HG02840 (cell line): ENCODE measurements around the gene SIX5.
"Not testable (repeated sequence)": the region's sequence is repeated elsewhere in the genome, so short reads cannot be mapped to it uniquely, and the experiment has no call there.

Experiments used
- ATAC-seq: cut with Tn5 transposase; IDR thresholded peaks from one replicate; pipeline ENCODE4 v1.9.1; 2021; ENCODE audit warnings: mild to moderate bottlenecking, moderate library complexity, moderate number of reproducible peaks; ENCODE audit not compliant: unreplicated experiment, low FRiP score

The SIX5 gene

DNA sequence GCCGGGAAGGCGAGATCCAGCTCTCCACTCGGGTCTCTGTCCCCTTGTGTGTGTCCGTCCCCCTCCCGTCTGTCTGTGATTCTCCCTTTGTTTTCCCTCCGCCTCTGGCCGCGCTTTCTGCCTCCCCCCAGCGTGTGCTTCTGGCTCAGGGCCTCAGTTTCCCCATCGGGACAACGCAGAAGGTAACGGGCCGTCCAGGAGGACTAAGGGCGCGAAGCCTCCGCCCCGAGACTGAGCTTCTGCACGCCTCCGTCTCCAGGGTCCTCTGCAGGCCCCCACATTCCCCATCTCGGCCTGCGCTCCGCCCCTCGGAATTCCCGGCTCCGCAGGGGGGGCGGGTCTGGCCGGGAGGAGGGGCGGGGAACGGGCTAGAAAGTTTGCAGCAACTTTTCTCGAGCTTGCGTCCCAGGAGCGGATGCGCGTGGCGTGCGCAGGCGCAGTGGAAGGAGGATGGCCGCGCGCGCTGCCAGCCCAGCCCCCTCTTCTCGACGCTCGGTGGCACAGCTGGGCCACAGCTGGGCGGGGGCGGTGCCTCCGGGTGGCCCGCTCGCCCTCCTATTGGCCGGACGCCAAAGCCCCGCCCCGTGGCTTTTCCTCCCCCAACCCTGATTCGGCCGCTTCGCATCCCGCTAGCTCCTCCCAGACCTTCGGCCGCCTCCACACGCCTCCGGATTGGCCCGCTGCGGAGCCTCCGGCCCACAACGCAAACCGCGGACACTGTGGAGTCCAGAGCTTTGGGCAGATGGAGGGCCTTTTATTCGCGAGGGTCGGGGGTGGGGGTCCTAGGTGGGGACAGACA, at the start of gene SIX5:
Gene SIX5 (minus strand): TSS at position 269 of the 799 bp plus-strand sequence. CDS start 408 bp downstream, outside the sequence.
- peak; percentile 46 for ATAC-seq

DNA sequence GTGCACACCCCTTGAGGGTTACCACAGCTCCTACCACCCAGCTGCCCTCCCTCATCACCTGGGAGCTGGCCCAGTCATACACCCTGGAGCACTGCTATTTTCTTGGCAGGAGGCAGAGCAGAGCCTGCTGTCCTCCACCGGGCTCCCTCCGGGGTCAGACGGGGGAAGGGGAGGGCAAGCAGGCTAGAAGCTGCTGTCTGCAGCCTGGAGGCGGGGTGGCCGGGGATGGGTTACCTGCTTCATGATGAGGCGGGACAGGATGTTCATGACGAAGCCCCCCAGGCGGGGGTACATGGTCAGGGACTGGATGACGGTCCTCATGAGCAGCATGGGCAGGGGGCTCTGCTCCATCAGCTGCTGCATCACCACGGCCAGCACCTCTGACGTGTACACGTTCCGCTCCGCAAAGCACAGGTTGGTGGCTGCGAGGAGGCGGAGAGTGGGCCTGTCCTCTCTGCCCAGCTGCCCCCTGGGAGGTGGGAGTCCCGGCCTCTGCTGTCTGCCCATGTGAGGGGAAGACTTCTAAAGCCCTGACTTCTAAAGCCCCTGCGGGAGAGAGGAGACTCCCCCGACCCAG, 48.8 kb upstream of the SIX5 start:
- no peak for ATAC-seq

DNA sequence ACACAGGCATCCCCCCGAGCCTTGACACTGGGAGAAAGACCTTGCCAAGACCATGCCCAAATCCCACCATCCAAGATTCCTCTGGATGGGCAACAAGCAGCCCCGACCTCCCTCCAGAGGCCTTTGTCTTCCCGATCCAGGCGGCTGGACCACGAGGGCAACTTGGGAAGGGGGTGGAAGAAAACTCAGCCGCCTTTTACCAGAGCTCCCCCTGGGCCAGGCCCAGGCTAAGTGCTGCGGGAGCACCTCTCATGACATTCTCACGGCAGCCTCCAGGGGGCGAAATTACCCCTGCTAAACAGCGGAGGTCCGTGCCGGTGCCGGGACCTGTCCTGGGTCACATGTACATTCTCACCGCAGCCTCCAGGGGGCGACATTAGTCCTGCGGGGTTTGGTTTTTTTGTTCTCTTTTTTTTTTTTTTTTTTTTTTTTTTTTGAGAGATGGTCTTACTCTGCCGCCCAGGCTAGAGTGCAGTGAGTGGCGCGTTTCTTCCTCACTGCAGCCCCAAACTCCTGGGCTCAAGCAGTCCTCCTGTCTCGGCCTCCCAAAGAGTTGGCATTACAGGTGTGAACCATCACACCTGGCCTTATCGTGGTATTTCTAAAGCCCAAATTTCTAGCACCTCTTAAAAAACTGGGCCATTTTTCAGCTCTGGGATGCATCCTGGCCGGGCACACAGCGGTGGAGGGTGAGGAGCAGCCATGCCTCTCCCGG, 48.1 kb upstream of the SIX5 start:
- ATAC-seq: peak; percentile 88

DNA sequence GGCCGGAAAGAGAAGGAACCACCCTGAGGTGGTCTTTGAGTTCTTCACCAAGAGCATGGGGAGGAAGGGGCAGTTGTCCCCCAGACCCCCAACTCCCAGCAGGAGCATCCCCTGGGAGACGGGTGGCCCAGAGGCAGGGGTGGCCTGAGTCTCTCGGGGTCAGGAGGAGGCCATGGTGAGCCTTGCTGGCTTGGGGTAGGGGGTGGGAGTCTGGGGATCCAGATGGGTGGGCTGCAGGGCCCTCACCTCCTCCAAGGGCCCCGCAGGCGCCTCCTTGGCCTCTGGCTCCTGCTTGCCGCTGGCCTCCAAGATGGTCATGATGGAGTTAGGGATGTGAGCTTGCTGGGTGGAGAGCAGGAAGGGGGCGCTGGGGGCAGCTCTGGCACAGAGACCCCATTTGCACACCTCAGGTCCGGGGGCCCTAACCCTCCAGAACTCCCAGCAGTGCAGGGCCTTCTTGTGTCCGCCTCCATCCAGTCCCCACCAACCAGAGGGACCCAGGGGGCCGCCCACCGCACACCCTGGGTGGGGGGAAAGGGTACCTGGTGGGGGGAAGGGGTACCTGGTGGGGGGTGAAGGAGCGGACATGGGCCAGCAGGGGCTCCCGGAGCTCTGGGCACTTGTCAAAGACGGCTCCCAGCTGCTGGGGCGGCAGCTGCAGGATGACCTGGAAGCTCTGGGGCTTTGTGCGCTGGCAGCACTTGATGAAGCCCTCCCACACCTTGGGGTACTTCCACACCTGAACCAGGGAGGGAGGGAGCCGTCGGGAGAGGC, 47.4 kb upstream of the SIX5 start:
- no peak for ATAC-seq

DNA sequence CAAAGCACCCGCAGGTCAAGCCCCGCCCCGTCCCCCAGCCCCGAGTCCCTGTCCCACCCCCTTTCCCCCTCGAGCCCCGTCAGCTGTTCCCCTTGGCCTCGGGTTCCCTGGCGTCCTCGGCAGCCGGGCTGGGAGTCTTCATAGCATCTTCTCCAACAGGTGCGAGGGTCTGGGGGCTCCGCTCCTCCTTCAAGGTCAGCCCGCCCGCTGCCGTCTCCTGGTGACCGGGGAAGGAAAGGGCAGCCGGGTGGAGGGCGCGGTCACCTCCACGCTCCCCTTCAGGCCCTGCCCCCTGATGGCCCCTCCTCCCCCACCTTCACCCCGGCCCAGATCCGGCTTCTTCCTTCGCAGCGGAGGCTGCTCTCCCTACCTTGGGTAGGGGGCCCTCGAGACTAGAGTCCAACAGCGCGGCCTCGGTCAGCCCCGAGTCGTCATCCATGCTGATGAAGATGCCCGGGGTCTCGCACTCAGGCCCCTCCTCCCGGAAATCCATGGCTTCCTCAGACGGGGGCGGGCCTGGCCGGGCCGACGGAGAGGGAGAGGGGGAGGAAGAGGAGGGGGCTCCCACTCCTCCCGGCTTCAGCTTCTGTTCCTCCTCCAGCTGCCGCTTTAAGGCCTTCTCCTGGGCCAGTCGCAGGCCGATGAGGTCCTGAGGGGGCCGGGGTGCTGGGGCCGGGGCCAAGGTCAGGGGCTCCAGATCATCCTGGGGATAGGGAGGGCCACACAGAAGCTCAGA, 46.6 kb upstream of the SIX5 start:
- ATAC-seq: no peak

DNA sequence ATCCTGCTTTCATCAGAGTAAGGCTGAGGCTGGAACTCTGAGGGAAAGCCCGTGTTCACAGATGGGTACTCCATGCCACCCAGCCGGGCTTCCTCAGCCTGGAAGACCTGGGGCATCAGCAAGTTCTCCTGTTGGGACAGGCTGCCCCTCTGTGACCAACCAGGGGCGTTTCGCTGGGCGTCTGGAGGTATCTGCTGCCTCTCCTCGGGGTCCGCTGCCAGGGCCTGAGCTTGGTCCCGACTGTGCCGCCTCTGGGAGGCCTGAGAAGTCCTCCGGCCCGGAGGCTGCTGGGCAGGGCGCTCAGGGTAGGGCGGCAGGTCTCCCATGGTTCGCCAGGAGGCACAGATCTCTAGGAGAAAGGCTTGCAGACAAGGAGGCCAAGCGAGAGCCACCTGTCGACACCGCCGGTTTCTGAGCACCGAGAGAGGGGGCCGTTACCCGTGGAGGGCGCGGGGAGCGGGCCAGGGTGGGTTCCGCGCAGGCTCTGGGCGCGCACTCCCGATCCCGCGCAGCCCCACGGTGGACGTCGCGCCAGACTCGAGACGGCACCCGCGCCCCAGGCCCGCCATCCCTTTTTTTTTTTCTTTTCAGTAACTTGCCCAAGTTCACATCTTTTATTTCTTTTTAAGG, 45.9 kb upstream of the SIX5 start, which contains the start of gene RSPH6A:
Gene RSPH6A (minus strand): TSS at position 458 of the 630 bp plus-strand sequence. CDS start 132 bp downstream, at position 326.
- ATAC-seq: no peak

DNA sequence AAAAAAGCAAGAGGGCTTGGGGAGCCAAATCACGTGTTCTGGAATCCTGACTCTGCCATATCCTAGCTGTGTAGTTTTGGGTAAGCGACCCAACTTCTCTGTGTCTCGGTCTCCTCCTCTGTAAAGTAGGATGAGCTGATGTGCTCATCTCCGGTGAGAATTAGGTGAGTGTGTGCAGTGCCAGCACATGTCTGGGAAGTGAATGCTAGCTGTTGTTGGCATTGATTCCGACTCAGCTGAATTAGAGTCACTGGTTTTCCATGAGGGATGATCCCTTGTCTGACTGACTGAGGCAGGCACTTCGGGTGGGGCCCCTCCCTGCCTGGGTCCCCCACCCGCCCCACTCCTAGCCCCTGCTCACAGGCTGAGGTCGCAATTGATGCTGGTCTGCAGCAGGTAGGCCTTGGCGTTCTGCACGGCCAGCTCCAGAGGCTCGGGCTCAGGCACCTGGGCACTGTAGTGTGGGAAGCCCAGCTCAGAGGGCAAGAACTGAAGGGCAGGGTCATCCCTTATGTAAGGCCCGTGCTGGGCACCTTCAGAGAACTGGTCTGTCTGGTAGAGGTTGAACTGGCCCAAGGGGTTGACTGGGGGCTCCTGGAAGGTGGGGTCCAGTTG, 45.2 kb upstream of the SIX5 start:
- no peak for ATAC-seq

DNA sequence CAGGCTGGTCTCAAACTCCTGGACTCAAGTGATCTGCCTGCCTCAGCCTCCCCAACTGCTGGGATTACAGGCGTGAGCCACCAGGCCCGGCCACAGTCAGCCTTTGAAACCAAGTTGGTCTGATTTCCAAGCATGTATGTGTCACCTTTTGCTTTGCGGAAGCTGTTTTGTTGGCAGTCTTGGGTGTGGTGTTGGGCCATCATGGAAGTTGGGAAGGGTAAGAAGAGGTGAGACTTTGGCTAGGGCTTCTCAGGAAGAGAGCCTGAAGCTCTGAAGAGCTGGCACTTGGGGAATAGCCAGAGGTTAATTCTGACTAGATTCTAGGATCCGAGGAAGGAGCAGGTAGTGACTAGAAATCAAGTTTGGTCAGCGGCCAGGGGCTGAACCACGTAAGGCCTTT, 43.2 kb upstream of the SIX5 start:
- no peak for ATAC-seq

DNA sequence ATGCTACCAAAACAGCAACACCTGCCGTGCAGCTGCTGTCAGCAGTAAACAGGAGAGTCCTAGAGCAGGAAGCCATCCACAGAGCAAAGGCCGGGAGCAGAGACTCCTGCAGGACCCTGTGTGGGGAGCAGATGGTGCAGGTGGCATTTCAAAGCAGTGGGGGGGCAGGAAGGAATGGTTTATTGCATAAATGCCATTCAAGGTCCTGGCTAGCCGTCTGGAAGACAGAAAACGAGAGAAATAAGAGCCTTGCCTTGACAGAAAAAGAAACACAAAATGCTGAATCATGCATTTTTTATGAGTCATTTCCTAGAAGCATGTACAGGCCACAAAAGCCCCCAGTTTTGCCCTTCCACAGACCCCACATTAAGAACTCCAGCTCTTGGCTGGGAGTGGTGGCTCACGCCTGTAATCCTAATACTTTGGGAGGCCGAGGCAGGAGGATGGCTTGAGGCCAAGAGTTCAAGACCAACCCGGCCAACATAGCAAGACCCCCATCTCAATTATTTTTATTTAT, 40.6 kb upstream of the SIX5 start:
- ATAC-seq: no peak

DNA sequence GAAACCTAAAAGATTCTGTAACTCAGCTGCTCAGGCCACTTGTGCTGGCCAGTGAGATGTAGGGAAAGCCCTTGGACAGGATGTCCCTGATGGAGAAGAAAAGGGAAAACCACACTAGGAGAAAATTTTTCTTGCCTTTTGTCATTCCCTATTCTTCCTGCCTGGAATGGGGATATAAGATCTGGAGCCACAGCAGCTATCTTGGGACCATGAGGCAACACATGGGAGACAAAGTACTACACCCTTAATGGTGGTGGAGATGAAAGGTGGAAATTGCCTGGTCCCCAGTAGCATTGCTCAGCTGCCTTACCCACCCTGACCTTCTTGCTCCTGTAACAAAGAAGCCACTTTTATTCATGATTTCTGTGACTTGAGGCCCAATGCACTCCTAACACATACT, 36.7 kb upstream of the SIX5 start:
- ATAC-seq: no peak

DNA sequence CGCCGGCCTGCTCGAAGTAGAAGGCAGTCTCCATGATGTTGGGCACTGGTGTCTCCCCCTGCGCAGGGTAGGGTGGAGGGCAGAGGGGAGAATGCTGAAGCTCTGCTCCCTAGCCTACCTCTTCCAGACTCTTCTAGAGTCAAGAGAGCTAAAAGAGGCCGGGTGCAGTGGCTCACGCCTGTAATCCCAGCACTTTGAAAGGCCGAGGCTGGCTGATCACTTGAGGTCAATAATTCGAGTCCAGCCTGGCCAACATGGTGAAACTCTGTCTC, 35.8 kb upstream of the SIX5 start:
- no peak for ATAC-seq

DNA sequence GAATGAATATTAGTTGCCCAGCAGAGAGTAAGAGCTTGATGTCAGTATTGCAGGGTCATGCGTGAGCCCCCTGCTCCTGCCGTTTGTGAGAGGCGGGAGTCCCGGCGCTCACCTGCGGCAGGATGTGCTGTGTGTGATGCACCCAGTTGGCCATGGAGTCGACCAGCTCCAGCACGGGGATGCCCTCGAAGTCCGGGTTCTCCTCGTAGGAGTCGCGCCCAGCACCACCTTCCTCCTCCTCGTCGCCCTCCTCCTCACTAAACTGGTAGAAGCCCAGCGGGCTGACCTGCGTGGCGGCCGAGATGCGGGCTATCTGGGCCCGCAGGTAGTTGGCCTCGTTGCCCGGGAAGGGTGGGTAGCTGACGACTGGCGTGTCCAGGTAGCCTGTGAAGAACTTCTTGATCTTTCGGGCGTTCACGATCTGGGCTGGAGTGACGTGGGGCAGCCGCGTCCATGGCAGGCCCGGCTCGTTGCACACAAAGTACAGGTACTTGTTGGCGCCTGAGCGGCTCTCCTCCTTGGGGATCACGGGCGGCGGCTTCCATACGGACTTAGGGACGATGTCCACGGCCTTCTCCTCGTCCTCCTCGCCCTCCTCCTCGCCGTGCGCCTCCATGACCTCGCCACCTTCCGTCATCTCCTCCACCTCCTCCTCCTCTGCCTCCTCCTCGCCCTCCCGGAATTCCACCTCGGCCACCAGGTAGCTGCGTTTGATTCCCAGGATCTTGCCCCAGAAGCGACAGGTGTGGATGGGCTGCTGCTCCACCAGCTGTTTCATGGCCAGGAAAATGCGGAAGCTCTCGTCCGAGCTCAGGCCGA, 35.3 kb upstream of the SIX5 start:
- no peak for ATAC-seq

DNA sequence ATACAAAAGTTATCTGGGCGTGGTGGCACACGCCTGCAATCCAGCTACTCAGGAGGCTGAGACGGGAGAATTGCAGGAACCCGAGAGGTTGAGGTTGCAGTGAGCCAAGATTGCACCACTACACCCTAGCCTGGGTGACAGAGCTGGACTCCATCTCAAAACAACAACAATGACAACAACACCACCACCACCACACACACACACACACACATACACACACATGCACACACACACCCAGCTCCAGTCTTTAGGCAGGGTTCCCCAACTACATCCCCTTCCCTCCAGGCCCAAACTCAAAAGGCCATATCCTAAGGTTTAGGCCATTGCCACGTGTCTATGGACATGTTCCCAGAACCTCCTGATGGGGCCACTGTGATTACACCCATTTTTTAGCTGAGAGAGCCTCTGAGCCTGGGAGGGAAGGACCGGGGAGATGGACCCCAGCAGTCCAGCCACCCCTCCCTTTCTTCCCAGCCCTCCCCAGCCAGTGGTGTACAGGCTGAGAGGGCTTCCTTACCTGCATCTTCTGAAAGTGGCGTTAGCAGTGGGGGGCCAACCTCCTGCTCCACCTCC, 32.6 kb upstream of the SIX5 start:
- ATAC-seq: no peak

DNA sequence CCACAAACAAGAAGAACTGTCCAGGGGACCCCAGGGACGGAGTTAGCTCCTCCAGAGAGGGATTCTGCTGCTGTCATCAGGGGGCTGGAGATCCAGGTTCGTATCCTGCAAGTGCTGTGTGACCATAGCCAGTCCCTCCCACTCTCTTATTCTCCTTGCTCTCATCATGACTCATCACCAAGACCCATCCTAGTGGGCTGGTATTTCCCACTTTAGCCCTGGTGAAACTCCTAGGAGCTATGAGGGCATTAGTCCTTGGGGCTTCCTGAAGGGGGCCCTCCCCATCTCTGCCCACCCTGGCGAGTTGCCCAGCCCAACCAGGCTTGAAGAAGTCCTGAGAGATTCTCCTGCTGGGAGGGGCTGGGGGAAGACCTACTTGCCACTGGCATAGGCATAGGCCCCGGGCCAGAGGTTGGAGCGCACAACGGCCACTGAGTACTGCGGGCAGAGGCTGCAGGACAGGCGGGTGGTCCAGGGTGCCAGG, 31.1 kb upstream of the SIX5 start:
- ATAC-seq: no peak

DNA sequence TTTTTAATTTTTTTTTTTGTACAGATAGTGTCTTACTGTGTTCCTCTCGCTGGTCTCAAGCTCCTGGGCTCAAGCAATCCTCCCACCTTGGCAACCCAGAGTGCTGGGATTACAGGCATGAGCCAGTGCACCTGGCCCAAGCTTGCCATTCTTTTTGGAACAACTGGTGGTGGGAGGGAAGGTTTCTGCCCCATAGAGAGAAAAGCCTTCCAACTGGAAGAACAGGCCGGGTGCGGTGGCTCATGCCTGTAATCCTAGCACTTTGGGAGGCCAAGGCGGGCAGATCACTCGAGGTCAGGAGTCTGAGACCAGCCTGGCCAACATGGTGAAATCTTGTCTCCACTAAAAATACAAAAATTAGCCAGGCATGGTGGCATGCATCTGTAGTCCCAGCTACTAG, 30.5 kb upstream of the SIX5 start:
- ATAC-seq: not testable (repeated sequence)

DNA sequence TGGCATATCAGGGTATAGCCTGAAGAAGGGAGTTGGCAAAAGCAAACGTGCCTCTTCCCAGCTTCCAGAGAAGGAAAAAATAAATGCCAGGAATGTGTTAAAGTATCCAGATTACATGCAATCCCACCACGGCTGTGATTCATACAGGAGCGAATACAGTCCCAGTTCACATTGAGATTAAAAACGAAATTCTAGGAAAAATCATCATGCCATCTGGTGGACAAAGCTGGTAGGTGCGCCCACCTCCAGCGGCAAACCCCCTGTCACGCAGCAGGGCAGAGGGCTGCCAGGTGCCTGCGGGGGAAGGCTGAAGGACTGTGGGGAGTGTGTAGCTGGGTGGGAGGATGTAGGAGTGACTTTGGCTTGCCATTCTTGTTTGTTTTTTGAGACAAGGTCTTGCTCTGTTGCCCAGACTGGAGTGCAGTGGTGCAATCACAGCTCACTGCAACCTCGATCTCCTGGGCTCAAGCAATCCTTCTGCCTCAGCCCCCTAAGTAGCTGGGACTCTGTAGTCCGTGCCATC, 30.0 kb upstream of the SIX5 start:
- ATAC-seq: no peak

DNA sequence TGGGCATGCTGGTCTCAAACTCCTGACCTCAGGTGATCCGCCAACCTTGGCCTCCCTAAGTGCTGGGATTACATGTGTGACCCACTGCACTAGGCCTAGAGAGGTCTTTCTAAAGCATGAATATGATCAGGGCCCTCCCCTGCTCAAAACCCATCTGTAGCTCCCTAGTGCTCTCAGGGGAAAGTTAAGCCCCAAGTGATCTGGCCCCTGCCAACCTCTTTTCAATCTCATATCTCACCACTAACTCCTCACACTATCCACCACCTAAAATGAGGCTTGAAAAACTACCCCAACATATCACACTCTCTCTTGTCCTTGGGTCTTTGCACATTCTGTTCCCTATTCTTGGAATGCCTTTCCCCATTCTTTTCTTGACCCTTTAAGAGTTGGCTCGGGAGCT, 25.6 kb upstream of the SIX5 start:
- no peak for ATAC-seq

DNA sequence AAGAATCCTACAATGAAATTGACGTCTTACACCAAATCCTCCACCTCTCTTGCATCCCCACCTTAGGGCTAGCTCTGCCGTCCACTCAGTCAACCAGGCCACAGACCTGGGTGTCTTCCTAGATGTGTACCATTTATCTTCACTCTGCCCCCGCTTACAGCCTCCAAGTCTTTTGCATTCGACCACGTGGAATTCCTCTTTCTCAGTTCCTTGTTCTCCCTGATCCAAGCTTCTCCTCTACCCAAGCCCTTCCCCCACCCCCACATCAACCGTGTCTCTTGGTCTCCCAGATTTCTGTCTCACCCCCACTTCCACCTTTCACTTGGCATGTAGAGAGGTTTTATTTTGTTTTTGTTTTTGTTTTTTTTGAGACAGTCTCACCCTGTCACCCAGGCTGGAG, 24.8 kb upstream of the SIX5 start:
- no peak for ATAC-seq
